Measurements from ENCODE around the gene MDH1B.

DNA sequence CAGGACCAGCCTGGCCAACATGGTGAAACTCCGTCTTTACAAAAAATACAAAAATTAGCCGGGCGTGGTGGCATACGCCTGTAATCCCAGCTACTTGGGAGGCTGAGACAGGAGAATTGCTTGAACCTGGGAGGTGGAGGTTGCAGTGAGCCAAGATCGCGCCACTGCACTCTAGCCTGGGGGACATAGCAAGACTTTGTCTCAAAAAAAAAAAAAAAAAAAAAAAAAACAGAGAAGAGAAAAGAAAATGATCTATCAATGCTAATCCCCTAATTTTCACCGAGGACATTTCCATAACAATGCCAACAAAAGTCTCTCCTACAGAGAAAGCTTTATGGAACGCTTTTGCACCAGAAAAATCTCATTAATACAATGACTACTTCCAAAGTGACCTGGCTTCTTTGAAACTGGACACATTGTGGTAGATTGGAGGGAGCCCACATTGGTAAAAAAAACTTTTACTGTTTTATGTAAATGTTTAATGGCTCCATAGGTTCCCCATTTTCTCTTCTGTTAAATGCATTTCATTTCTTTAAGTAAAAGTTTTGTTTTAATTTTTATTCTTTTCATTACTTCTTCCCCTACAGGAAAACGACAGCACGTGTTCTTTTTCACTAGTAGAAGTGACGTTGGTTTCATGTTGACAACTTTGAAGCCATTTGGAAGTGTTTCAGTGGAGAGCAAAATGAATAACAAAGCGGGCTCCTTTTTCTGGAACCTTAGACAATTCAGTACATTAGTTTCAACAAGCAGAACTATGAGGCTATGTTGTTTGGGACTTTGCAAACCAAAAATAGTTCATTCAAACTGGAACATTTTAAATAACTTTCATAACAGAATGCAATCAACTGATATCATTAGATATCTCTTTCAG, 1.2 kb upstream of the MDH1B start:
- TF ChIP-seq, protein P1, sequence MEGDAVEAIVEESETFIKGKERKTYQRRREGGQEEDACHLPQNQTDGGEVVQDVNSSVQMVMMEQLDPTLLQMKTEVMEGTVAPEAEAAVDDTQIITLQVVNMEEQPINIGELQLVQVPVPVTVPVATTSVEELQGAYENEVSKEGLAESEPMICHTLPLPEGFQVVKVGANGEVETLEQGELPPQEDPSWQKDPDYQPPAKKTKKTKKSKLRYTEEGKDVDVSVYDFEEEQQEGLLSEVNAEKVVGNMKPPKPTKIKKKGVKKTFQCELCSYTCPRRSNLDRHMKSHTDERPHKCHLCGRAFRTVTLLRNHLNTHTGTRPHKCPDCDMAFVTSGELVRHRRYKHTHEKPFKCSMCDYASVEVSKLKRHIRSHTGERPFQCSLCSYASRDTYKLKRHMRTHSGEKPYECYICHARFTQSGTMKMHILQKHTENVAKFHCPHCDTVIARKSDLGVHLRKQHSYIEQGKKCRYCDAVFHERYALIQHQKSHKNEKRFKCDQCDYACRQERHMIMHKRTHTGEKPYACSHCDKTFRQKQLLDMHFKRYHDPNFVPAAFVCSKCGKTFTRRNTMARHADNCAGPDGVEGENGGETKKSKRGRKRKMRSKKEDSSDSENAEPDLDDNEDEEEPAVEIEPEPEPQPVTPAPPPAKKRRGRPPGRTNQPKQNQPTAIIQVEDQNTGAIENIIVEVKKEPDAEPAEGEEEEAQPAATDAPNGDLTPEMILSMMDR (IDR thresholded peaks at IDR 0.05): no peak
- TF ChIP-seq POLR2A (IDR thresholded peaks at IDR 0.05): no peak

Measured in right lobe of liver (tissue), 4 donors.